HG03565 (cell line): ENCODE data around the gene FOXC2.
"Not testable (repeated sequence)": the region's sequence is repeated elsewhere in the genome, so short reads cannot be mapped to it uniquely, and the experiment has no call there.

Source experiments
- ATAC-seq: cut with Tn5 transposase; IDR thresholded peaks from one replicate; pipeline ENCODE4 v1.9.1; 2021; ENCODE audit warnings: mild to moderate bottlenecking, moderate library complexity; ENCODE audit not compliant: unreplicated experiment

FOXC2 gene

GRCh38 chr16:86585821-86586611 lies 19.4 kb downstream of the FOXC2 start:
- ATAC-seq: no peak

DNA sequence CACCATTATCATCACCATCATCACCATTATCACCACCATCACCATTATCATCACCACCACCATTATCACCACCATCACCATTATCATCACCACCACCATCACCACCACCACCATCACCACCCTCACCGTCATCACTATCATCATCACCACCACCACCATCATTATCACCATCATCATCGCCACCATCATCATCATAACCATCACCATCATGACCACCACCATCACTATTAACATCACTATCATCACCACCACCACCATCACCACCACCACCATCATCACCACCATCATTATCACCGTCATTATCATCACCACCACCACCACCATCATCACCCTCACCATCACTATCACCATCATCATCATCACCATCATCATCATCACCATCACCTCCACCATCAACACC lies 20.9 kb downstream of the FOXC2 start:
- ATAC-seq: no peak

DNA sequence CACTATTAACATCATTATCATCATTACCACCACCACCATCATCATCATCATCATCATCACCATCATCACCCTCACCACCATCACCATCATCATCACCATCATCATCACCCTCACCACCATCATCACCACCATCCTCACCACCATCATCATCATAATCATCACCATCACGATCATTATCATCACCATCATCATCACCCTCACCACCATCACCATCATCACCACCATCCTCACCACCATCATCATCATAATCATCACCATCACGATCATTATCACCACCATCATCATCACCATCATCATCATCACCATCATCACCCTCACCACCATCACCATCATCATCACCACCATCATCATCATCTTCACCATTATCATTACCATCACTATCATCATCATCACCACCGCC lies 21.3 kb downstream of the FOXC2 start:
- not testable (repeated sequence) for ATAC-seq

- no peak for ATAC-seq
Measured at GRCh38 chr16:86590501-86591144, 24.0 kb downstream of the FOXC2 start.

DNA sequence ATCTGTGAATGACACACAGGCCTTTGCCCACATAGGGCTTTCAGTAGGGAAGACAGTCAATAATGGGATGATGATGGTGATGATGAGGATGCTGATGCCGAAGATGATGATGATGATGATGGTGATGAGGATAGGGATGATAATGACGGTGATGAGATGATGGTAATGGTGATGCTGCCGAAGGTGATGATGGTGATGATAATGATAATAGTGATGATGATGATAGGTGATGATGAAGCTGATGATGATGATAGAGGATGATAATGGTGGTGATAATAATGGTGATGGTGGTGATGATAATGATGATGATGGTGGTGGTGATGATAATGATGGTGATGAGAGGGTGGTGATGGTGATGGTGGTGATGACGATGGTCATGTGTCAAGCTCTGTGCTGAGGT lies 24.6 kb downstream of the FOXC2 start:
- no peak for ATAC-seq

DNA sequence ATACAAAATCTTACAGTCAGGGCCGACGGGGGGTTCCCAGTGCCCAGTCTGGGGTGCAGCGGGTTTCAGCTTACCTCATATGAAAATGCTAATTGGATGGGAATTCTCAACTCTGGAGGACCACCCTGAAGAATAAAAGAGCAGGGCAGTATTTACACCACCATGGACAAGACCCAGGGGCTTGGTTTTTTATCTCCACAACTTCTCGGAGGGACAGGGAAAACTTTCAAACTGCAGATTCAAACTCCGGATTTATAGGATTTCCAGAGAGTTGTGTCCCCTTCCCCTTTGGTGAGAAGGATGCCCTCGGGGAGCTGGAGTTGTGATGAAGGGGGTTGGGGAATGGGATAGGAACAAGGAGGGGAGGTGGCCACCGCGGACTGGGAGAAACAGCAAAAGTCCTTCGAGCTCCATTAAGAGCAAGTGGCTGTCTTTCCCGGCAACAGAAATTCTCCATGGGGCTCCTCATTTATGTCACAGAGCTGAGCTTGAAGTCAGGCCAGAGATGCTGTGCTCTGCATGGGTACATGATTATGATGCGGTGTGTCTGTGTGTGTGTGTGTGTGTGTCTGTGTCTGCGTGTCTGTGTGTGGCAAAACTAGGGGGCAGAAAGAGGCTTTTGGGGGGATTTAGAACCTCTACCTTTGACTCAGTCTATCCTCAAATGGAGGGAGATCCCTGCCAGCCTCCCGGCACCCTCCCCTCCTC lies 27.4 kb downstream of the FOXC2 start:
- no peak for ATAC-seq

GRCh38 chr16:86594721-86595120 lies 28.1 kb downstream of the FOXC2 start:
- no peak for ATAC-seq

- ATAC-seq: no peak
Measured at GRCh38 chr16:86595983-86596605, 29.5 kb downstream of the FOXC2 start.

DNA sequence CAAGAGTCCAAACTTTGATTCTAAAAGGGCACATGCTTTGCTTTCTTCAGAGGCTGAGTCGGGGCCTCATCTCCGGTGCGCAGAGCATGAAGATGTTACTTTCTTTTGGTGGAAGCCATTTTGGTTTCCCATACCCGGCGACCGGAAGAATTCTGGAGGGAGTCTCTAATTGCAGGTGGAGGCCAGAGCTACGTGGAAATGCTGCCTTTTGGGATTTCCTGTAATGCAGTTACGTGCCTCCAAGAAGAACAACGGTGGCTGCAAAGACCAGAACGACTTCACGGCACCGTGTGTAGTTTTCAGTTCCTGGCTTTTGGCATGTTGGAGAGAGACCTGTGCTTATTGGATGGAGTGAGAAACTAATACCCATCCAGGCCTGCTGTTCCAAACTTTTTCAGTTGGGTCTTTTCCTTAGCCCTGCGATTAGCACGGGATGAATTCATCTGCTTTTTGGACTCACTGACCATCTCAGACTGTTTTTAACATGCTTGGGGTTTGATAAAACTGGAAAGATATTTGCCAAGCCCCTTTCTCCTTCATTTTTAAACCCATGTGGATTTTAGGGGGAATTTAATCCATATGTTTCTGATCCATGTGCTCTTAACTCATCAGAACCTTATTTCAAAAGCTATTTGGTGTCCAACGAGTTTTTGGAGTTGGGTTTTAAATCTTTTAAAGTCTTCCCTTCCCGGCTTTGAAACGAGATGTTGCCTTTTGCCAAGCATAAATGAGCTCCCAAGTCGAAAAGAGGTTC lies 30.7 kb downstream of the FOXC2 start:
- no peak for ATAC-seq

DNA sequence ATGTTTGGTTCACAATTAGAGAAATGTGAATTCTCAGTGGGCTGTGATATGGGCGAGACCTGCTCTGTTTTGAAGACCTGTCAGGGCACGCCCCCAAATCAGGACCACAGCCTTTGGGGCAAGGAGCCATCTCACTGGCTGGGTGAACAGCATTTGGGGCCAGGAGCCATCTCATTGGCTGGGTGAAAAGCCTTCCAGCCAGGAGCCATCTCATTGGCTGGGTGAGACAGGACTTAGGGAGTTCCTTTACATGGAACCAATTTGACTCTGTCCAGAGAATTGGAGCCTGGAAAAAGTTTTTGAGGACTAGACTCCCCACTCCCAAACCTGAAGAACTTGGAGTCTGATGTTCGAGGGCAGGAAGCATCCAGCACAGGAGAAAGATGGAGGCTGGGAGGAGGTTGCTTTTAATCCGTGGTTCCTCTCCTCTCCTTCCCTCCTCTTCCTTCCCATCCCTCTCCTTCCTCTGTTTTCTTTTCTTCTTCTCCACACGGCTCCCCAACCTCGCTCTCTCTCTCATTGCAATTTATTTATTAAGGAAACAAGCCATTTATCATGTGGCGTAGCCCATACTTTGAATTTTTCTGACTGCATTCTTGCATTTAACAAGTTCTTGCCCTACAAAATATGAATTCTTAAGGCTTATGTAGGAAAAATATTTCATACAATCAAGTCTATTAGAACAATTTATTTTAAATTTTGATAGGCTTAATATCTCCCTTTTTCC lies 31.4 kb downstream of the FOXC2 start:
- no peak for ATAC-seq

DNA sequence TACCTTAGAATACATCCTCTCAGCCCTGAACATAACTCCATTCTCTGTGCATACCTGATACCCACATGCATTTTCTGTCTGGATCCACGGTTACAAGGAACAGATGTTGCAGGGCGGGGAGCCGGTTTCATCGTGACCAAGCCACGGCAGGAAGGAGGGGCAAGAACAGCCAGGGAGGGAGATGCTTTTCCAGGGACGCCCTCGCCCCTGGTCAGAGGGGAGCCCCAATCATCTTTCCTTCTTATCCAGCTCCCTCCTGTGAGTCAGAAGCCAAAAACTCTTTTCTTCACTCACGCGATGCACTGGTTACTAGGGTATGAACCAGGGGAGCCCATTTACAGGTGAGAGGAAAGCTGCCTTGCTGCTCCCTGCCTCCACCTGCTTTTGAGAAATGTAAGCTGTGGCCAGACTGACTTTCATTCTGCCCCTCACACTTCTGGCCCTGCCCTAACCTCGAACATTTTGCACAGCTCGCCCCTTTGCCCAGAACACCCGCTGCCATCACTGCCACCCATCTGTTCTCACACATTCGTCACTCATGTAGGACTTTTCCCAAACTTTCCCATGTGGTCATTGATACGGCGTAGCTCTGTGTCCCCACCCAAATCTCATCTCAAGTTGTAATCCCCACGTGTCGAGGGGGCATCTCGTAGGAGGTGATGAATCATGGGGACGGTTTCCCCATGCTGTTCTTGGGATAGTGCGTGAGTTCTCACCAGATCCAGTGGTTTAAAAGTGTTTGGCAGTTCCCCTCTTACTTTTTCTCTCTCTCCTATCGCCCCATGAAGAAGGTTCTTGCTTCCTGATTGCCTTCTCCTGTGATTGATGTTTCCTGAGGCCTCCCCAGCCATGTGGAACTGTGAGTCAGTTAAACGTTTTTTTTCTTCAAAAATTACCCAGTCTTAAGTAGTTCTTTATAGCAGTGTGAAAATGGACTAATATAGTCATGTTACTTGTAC lies 32.3 kb downstream of the FOXC2 start:
- ATAC-seq: no peak

- no peak for ATAC-seq
Measured at GRCh38 chr16:86601356-86601755, 34.7 kb downstream of the FOXC2 start.

DNA sequence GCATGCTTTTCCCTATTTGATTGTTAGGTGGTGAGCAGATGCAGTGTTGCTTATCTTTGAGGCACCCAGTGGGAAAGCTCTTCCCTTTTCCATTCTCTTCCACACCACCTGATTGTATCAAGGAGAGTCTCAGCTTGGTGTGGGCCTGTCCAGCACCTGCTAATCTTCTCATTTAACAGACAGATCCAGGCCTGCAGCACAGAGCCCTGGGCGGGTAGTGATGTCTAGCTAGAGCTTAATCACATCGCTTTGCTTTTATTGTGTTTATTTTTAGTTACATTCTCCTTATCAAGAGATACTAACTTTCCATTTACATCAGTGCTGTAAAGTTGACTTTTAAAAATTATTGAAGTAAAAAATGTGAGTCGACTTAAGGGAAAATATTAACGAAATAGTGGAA lies 35.9 kb downstream of the FOXC2 start:
- ATAC-seq: no peak

GRCh38 chr16:86604436-86605193 lies 38.0 kb downstream of the FOXC2 start:
- ATAC-seq: no peak

DNA sequence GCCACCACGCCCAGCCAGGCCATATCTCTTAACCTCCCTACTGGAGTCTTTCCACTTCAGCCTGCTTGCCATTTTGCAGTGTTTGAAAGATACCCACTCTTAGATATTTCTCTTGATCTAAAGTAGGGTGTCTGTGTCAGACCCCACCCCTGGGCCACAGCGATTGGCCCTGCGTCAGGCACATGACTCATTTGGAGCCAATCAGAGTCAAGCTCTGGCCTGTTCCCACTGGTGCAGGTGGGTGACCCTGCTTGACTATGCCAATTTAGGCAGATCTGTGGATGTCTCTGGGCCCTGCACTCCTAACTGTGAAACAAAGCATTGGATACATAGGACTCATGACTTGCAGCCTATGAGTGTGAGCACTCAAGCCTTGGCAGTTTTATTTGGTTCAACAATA lies 39.3 kb downstream of the FOXC2 start:
- no peak for ATAC-seq

DNA sequence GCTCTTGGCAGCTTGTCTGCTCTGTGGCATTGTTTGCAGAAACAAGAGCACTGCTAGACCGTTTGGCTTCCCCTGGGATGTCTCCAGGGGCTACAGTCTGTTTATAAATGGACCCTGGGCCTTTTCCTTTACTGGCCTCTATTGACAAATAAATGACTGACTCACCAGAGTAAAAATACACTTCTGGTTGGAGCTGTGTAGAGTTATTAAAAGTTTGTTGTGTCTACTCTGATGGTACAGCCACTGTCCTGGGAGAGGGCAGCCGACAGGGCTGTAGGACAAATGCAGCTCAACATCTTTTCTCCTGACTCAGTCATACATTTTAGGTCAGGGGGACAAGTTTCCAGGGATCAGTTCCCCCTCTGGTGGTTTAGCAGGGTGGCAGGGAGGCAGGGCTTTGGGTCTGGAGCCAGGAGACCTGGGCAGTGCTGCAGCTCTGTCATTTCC lies 41.7 kb downstream of the FOXC2 start:
- no peak for ATAC-seq

DNA sequence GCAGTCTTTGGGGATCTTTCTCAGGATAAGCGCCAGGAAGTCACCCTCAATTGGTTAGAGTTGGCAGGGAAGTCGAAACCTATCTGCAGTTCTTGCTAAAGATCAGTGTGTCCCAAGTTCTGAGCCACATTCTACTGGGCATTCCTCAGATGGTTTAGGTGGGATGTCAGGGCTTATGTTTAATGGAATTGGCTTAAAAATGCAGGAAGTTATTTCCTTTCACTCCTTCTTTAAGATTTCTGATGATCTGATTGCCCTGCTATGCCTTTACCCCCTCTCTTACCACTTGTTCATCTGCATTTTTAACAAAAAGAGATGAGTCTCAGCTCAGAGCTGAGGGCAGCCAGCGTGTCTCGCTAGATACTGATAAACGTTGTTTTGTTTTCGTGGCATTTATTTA lies 42.5 kb downstream of the FOXC2 start:
- ATAC-seq: no peak

DNA sequence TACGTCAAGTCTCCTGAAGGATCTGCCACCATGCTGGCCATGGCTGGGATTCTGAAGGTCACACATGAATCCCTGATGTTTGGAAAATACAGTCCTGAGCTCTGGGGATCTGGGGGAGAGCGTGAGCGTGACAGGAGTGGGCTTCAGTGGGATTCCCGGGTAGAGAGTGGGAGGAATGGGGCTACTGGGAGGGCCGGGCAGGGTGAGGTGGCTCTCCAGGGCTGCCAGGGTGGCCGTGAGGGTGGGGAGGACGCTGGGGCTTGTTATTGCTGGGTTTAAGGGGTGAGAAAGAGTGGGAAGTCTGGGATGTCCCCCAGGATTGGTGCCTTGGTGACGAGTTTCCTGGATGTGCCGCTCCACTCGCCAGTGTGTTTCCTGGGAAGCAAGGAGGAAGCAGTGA lies 43.0 kb downstream of the FOXC2 start:
- no peak for ATAC-seq
